Left lung (tissue), 10 donors: Measurements from ENCODE around the gene ADAMTS2. TPM values are rescaled to one million over a fixed set of nuclear protein-coding genes. Genes with fewer than 3 reads are reported as not detected.
"Not testable (repeated sequence)": the region's sequence is repeated elsewhere in the genome, so short reads cannot be mapped to it uniquely, and the experiment has no call there.

Experiments used
- ATAC-seq: fragments of 200-7000 bp; cut with Tn5 transposase; one replicate; pipeline ENCODE4 v1.9.1; 2020; ENCODE audit warnings: moderate library complexity
- DNase-seq, 4 donors: peaks; one replicate each; pipeline ENCODE4 v3.0.0-alpha.2; 2013 to 2020
- H3K27ac ChIP-seq, 2 donors: fragments of 200-600 bp; sonication (generic) in 1 of 2; one replicate each; pipeline versions ENCODE4 v1.5.0 to v1.8.0; 2020 to 2021
- H3K27me3 ChIP-seq, 2 donors: fragments of 200-600 bp; sonication (generic) in 1 of 2; one replicate each; pipeline versions ENCODE4 v1.5.0 to v1.8.0; 2020 to 2021
- H3K36me3 ChIP-seq, 2 donors: fragments of 200-600 bp; sonication (generic) in 1 of 2; one replicate each; pipeline versions ENCODE4 v1.5.0 to v1.8.0; 2020 to 2021
- H3K4me1 ChIP-seq, 2 donors: fragments of 200-600 bp; one replicate each; pipeline ENCODE4 v1.8.0; 2021
- H3K4me3 ChIP-seq, 2 donors: fragments of 200-600 bp; sonication (generic) in 1 of 2; one replicate each; pipeline versions ENCODE4 v1.5.0 to v1.8.0; 2020 to 2021; ENCODE audit warnings: mild to moderate bottlenecking in 1 of 2
- H3K9me3 ChIP-seq, 2 donors: fragments of 200-600 bp; sonication (generic) in 1 of 2; one replicate each; pipeline versions ENCODE4 v1.5.0 to v1.8.0; 2020 to 2021
- intact Hi-C, 2 donors: fragments of 100-400 bp; cut with DNase I; formaldehyde crosslinking; loops; one replicate each; pipeline versions ENCODE4 v1.11.2 to v1.14.2; 2022
- polyA plus RNA-seq, 6 donors: library from polyadenylated mRNA; unstranded; fragments of 120-200 nt; gene quantifications; one replicate each; pipeline ENCODE4 v1.2.1, GENCODE V29; 2013; ENCODE audit not compliant: insufficient read length in 6 of 6
- total RNA-seq, 2 donors: library from RNA; stranded (reverse); fragmentation: NEBNext Ultra II Directional; extraction: Animal tissue kit (Norgen Biotek cat#: 25700); gene quantifications; one replicate each; pipeline ENCODE4 v1.2.1, GENCODE V29; 2021
- TF ChIP-seq, protein P1 (sequence below), 2 donors: fragments of 200-600 bp; sonication (generic) in 1 of 2; IDR thresholded peaks; one replicate each; pipeline versions ENCODE4 v1.5.0 to v1.8.0; 2021; ENCODE audit warnings: antibody characterized with exemption in 2 of 2
- donor health status: DM: no; HTN: yes; CAD: no.
- donor health status: DM: no; HTN: no; CAD: no.

The ADAMTS2 gene
- total and polyA plus RNA-seq, 8 donors, result 27.5 to 68.2 (median 36.0) TPM

GRCh38 chr5:179289756-179290385, 55.4 kb downstream of the ADAMTS2 start:
- ATAC-seq (no peak), DNase-seq (peak in 1 of 4 donors; percentile 11)
- H3K27ac ChIP-seq, result no peak overlapping the region
- H3K27me3 ChIP-seq, result peaks cover 0 to 7% of the 10 kb centered on the region in 2 donors
- H3K9me3 ChIP-seq, result no peaks in the 10 kb centered on the region
- no peak overlapping the region for H3K4me3 ChIP-seq
- TF ChIP-seq, protein P1, sequence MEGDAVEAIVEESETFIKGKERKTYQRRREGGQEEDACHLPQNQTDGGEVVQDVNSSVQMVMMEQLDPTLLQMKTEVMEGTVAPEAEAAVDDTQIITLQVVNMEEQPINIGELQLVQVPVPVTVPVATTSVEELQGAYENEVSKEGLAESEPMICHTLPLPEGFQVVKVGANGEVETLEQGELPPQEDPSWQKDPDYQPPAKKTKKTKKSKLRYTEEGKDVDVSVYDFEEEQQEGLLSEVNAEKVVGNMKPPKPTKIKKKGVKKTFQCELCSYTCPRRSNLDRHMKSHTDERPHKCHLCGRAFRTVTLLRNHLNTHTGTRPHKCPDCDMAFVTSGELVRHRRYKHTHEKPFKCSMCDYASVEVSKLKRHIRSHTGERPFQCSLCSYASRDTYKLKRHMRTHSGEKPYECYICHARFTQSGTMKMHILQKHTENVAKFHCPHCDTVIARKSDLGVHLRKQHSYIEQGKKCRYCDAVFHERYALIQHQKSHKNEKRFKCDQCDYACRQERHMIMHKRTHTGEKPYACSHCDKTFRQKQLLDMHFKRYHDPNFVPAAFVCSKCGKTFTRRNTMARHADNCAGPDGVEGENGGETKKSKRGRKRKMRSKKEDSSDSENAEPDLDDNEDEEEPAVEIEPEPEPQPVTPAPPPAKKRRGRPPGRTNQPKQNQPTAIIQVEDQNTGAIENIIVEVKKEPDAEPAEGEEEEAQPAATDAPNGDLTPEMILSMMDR (IDR thresholded peaks at IDR 0.05), result no peak
- no peaks in the 10 kb centered on the region for H3K4me1 ChIP-seq
- no peaks in the 10 kb centered on the region for H3K36me3 ChIP-seq
- intact Hi-C loops, result no loop called here

DNA sequence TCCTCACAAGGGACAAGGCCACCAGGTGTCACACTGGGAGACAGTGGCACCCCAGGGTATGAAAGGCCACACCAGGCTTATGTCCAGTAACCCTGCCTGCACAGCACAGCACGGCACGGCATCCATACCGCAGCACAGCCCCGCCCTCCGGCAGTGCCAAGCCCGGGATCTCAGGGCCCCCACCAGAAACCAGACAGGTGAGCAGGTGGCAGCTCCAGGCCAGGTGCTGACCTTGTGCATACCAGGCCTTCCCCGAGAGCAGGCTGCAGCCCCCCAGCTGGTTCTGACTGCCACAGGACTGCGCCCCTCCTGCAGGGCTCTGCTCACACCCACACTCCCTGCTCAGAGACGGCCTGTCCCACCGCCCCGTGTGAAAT, 56.5 kb downstream of the ADAMTS2 start:
- ATAC-seq, result no peak
- intact Hi-C loops, result no loop called here
- TF ChIP-seq, protein P1 (IDR thresholded peaks at IDR 0.05), result no peak

DNA sequence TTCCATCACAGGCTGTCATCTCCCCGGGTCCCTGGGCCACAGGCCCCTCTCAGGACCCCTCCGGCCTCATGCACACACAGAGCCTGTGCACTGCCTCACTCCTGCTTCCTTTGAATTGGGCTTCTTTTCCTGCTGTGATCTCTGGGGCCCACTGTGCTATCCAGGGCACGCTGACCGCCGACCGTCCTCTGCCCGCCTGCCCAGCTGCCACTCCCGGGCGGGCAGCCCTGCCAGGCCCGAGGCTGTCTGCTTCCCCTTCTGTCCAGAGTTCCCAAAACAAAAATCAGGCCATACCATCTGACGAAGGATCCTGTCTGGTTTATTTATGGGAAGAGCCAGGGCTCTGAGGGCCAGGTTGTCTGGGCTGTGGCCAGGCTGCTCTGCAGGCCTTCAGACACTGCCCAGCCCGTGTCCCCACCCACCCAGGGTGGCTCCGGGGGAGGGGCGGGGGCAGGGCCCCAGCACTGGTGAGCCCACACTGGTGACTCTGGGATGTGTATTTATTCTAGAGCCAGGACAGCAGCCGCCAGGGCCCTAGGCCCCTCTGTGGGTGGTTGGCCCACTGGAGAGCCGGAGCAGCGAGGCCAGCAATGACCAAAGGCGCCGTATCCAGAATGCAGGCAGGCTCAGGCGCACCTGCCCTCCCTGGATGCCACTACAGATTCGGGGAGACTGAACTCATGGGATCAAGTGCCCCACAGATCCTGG, 57.0 kb downstream of the ADAMTS2 start:
- Histone ChIP-seq H3K4me1 (no peaks in the 10 kb centered on the region), H3K9me3 (no peaks in the 10 kb centered on the region), H3K4me3 (no peak overlapping the region), H3K27ac (no peak overlapping the region), H3K27me3 (no peaks in the 10 kb centered on the region), H3K36me3 (no peaks in the 10 kb centered on the region)
- intact Hi-C loops, result no loop called here
- ATAC-seq (no peak), DNase-seq (peak in 2 of 4 donors; percentile 23 to 44)
- TF ChIP-seq, protein P1 (IDR thresholded peaks at IDR 0.05), result no peak

More for the DNA sequence above, 56.5 kb downstream of the ADAMTS2 start:
- Histone ChIP-seq H3K4me1 (no peaks in the 10 kb centered on the region), H3K27ac (no peak overlapping the region), H3K9me3 (no peaks in the 10 kb centered on the region), H3K4me3 (no peak overlapping the region), H3K36me3 (no peaks in the 10 kb centered on the region), H3K27me3 (no peaks in the 10 kb centered on the region)
- DNase-seq, result peak in 2 of 4 donors; percentile 11 to 74

DNA sequence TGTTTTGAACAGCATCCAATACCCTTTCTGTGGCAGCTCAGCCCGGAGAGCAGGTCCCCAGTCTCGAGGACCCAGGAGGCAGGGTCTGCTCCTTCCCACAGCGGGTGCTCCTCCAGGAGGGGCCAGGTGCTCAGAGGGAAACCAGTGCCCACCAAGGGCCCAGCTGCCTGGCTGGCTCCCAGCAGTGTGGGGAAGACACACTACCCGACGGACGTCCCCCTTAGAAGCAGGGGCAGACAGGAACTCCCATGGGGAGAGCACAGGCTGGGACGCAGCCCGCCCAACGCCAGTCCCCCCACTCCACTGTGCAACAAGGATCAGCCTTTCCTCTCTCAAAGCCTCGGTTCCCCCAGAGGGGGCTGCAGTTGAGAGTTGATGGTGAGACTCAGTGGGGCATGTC, 57.6 kb downstream of the ADAMTS2 start:
- Histone ChIP-seq H3K36me3 (no peaks in the 10 kb centered on the region), H3K27ac (no peak overlapping the region), H3K27me3 (no peaks in the 10 kb centered on the region), H3K9me3 (no peaks in the 10 kb centered on the region), H3K4me1 (no peaks in the 10 kb centered on the region), H3K4me3 (no peak overlapping the region)
- no peak for ATAC-seq
- intact Hi-C loops, result no loop called here
- TF ChIP-seq, protein P1 (IDR thresholded peaks at IDR 0.05), result no peak
- DNase-seq, result peak in 2 of 4 donors; percentile 11 to 69

GRCh38 chr5:179287071-179287470, 58.2 kb downstream of the ADAMTS2 start:
- Histone ChIP-seq H3K9me3 (no peaks in the 10 kb centered on the region), H3K36me3 (no peaks in the 10 kb centered on the region), H3K4me1 (no peaks in the 10 kb centered on the region), H3K4me3 (no peak overlapping the region), H3K27me3 (no peaks in the 10 kb centered on the region), H3K27ac (no peak overlapping the region)
- TF ChIP-seq, protein P1 (IDR thresholded peaks at IDR 0.05), result no peak
- intact Hi-C loops, result no loop called here
- no peak for ATAC-seq
- DNase-seq, result peak in 2 of 4 donors; percentile 29 to 58

- H3K27ac ChIP-seq, H3K27me3 ChIP-seq, intact Hi-C loops, H3K4me3 ChIP-seq, H3K4me1 ChIP-seq, H3K36me3 ChIP-seq, H3K9me3 ChIP-seq, ATAC-seq: not testable (repeated sequence)
- DNase-seq, result peak in 2 of 4 donors; percentile 21 to 35
These were observed 59.5 kb downstream of the ADAMTS2 start for GRCh38 chr5:179285776-179286162.
